NCI-H2227 treated with DMSO at 0.1 percent for 48 hours (cell line): ENCODE results near the gene TICAM1.
A peak's percentile ranks its signal among the peaks of the same experiment; 100 is the strongest.
"Not testable (repeated sequence)": the region's sequence is repeated elsewhere in the genome, so short reads cannot be mapped to it uniquely, and the experiment has no call there.

Source experiments
- DNase-seq: peaks from one replicate; lab custom pipeline; 2025; lab: John Stamatoyannopoulos, UW

The TICAM1 gene

DNA sequence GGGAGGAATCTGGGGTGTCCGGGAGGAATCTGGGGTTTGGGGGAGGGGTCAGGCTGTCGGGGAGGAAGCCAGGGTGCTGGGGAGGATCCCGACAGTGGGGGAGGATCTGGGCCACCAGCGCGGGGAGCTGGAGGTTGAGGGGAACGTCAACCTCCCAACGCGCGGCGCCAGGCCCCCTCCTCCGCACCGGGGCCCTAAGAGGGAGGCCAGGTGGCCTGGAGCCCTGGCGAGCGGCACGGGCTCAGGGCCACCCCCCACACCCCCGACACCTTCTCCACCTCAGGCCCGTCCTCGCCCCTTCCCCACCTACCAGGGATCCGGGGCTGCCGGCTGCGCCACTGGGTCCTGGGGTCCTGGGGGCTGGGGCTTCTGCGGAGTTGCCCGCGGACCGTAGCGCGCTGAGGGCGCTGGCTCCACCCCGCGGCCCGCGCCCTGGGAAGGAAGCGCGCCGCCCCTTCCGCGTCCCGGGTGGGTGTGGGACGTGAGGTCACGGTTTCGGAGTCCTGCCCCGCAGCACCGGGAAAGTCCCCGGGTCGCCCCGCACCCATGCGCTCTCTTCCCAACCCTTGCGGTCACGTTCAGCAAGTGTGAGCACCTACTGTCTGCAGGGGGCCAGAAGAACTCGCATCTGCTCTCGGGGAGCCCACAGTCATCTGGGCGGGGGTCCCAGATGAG is at the start of gene TICAM1:
Gene TICAM1, minus strand, starts transcription at position 409 of the 675 bp plus-strand sequence. CDS start 13,335 bp downstream, outside the sequence.
- no peak for DNase-seq

DNA sequence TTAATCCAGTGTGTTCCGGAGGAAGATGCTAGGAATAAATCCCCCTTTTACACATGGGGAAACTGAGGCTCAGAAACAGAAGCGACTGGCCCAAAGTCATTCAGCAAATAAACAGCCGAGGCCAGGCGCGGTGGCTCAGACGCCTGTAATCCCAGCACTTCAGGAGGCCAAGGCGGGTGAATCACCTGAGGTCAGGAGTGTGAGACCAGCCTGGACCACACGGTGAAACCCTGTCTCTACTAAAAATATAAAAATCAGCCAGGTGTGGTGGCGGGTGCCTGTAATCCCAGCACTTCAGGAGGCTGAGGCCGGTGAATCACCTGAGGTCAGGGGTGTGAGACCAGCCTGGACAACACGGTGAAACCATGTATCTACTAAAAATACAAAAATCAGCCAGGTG is 47.5 kb upstream of the TICAM1 start:
- no peak for DNase-seq

DNA sequence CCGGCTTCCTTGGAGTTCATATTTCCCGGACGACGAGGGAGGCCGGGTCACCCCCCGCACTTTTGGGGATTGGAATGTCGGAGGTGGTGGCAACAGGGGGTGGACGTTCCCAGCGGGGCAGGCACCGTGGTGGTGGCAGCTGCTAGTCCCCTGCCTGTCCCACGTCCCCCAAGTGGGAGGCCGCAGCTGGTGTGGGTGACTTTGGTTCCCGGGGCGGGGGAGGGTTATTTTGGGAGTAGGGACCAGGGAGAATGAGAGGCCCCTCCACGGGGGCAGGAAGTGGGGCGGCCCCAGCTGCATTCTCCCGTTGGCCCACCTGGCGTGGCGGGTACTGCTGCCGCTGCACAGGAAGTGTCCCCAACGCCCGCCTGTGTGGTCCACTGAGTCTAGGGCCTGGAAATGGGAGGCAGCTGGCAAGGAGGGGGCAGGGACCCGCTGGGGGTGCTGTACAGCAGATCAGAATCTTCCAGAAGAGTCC is 47.0 kb upstream of the TICAM1 start:
- DNase-seq, result no peak

GRCh38 chr19:4877753-4878490 is 46.4 kb upstream of the TICAM1 start:
- no peak for DNase-seq

GRCh38 chr19:4873930-4874329 is 42.4 kb upstream of the TICAM1 start:
- no peak for DNase-seq

GRCh38 chr19:4871711-4872110 is 40.2 kb upstream of the TICAM1 start:
- DNase-seq, result no peak

GRCh38 chr19:4870025-4870700 is 38.7 kb upstream of the TICAM1 start:
- DNase-seq, result no peak

DNA sequence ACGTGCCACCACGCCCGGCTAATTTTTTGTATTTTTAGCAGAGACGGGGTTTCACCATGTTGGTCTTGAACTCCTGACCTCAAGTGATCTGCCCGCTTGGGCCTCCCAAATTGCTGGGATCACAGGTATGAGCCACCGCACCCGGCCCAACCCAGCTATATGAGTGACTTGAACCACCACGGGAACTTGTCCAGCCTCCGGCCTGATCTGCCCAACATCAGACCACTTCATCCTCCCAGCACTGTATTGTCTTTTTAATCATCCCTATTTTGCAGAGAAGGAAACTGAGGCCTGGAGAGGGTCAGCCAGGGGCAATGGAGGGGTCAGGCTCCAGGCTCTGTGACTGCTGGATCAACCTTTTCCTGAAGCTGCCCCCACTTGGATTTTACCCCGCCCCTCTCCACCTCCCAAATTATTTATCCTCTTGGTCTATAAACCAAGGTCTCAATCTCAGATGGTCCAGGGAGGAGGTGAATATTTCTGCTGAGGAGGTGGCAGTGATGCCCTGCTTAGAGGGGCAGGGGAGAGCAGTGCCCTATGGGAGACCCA is 36.8 kb upstream of the TICAM1 start:
- DNase-seq, result no peak

GRCh38 chr19:4867534-4868285 is 36.2 kb upstream of the TICAM1 start, which contains the start of gene PLIN3:
Gene PLIN3 (minus strand): TSS chr19:4867667. CDS start chr19:4861394, 6,273 bp downstream.
- peak; percentile 78 for DNase-seq

DNA sequence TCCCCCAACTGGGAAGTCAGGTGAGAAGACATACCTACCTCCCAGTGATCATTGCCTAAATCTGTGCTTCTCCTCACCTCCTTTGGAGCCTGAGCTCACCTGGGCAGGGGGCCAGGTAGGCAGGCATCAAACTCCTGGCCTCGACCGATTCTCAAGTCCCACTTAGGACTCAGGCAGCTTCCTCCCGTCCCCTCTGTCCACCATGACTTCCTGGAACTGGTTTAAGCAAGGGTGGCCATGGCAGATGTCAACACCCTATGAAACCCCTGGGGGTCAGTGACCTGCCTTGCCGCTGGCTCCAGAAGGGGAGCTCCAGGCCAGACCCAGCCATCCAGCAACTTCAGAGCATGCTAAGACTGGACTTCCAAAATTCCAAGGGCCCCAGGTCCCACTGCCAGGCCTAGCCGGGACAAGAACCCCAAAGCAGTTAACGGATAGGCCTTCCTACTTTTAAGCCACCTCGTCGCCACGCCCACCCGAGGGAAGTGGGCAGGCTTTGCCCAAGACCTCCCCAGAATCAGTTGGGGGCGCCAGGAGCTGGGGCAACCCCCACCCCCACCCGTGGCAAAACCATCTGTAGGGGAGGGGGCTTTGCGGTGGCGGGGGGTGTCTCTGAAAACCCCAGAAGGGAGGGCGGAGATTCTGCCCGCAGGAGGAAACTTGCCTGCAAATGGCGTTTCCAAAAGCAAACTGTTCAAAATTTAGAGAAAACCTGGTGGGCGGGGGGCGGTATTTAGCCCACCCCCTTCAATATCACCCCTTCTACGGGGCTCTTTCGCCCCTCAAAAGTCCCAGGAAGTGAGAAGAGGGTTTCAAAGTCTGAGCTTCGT is 35.3 kb upstream of the TICAM1 start:
- DNase-seq, result peak; percentile 2

- DNase-seq, result no peak
Observed at GRCh38 chr19:4861147-4861546, 29.6 kb upstream of the TICAM1 start.

GRCh38 chr19:4859697-4860096 is 28.2 kb upstream of the TICAM1 start:
- DNase-seq, result no peak

- DNase-seq, result not testable (repeated sequence)
Observed at GRCh38 chr19:4856468-4856867, 25.0 kb upstream of the TICAM1 start.

- not testable (repeated sequence) for DNase-seq
Observed at GRCh38 chr19:4853506-4853905, 22.0 kb upstream of the TICAM1 start.

DNA sequence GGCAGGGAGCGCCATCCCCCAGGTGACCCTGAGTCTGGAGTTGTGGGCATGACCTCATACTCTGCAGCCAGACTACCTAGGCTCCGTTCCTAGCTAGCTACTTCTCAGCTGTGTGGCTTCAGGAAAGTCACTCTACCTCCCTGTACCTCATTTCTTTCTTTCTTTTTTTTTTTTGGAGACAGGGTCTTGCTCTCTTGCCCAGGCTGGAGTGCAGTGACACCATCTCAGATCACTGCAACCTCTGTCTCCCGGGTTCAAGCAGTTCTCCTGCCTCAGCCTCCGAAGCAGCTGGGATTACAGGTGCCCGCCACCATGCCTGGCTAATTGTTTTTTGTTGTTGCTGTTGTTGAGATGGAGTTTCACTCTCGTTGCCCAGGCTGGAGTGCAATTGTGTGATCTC is 21.0 kb upstream of the TICAM1 start:
- no peak for DNase-seq

DNA sequence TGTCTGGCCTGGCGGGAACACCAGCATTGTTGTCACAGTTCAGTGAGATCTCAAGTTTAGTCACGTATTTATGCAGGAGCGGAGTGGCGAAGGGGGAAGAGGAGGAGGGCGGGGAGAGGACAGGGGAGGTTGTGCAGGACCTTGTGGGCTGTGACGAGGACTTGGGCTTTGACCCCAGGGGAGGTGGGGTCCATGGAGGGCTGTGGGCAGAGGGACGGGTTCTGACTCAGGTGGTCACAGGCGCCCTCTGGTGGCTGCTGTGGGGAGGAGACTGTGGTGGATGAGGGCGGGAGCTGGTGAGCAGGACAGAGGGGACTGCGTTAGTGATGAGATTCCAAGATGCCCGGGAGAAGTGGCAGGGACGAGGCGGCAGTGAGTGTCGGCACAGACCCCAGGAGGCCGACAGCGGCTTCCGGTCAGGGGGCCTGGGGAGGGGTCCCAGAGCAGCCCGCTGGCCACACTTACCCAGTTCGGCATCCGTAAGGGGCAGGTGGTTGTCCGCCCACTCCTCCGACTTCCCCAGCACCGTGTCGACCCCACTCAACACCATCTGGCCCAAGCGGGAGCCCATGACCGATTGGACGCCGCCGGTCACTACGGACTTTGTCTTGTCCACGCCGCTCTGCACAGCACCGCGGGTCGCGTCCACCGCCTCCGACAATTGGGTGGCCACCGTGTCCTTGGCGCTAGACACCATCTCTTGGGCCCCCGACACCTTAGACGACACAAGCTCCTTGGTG is 20.2 kb upstream of the TICAM1 start:
- DNase-seq, result no peak

DNA sequence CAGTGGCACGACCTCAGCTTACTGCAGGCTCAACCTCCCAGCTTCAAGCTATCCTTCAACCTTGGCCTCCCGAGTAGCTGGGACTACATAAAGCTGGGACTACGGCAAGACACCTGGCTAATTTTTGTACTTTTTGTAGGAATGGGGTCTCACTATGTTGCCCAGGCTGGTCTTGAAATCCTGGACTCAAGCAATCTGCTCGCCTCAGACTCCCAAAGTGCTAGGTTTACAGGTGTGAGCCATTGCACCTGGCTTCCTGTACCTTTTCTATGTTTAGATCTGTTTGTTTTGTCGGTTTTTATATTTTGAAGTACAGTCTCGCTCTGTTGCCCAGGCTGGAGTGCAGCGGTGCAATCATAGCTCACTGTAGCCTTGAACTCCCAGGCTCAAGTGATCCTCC is 17.5 kb upstream of the TICAM1 start:
- no peak for DNase-seq

DNA sequence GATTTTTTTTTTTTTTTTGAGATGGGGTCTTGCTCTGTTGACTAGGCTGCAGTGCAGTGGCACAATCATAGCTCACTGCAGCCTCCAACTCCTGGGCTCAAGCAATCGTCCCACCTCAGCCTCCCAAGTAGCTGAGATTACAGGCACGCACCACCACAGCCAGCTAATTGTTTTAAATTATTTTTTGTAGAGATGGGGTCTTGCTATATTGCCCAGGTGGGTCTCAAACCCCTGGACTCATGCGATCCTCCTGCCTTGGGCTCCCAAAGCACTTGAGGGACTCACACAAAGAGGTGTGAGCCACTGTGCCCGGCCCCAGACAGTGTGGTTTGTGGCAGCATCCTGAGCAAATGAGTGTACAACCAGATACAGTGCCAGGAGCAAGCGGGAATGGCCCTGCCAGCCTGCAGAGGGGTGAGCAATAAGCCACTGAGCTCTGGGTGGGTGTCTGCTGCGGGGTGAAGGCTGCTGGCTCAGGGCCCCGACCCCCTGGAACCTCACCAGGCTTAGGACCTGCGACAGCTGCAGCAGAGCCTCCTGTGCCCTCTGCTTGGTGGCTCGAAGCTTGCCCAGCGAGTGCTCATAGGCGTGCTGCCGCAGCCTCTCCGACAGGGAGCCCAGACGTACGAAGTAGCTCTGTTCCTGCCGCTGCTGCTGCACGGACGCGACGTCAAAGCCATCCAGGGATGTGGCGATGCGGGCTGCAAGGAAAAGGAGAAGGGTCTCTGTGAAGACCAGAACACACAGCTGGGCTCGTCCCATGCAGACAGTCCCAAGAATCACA is 15.9 kb upstream of the TICAM1 start:
- no peak for DNase-seq

DNA sequence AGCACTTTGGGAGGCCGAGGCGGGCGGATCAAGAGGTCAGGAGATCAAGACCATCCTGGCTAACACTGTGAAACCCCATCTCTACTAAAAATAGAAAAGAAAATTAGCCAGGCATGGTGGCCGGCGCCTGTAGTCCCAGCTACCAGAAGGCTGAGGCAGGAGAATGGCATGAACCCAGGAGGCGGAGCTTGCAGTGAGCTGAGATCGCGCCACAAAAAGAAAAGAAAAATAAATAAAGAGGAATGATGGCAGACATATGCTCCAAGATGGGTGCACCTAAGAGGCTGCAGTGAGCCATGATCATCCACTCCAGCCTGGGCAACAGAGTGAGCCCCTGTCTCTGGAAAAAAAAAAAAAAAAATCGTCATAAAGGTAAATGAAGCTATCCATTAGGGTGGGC is 14.5 kb upstream of the TICAM1 start:
- not testable (repeated sequence) for DNase-seq
